ENCODE results near the gene KCNAB1. TPM values are rescaled to one million over a fixed set of nuclear protein-coding genes. Genes with fewer than 3 reads are reported as not detected.

Gene KCNAB1
- total and polyA plus RNA-seq, 10 of the 15 experiments (the other 5 are each of a cell fraction or from before 2014, with no cell fraction given) = 0.11 to 0.69 (median 0.43) TPM; not detected in 6

DNA sequence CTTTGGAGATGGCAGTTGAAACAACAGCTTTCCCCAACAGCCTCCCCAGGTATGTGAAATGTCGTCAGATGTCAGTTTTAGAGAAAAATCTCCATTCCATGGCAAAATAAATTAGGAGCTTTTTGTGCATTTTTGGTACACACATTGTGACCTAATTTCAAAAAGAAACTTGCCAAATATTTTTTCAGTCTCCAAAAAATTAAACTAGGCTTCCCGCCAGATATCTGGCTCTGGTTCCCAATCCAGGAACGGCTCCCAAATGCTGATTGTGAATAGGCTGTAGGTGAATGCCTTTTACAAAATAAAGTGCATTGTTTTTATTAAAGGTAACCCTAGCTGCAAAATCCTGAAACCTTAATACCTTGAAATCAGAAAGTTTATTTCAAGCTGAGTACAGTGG lies 10.9 kb downstream of the KCNAB1 start:
- Histone ChIP-seq H3K4me1 (ENCODE audit: control insufficient read depth, insufficient read depth, low read length) (no peaks in the 10 kb centered on the region), H3K36me3 (ENCODE audit: control insufficient read depth in 2 of 2, insufficient read depth in 2 of 2, low read length in 1 of 2) (no peaks in the 10 kb centered on the region), H4K20me1 (ENCODE audit: control insufficient read depth, insufficient read depth) (no peaks in the 10 kb centered on the region), H3K27ac (ENCODE audit: control insufficient read depth, insufficient read depth) (no peak overlapping the region), H3K4me2 (ENCODE audit: control insufficient read depth, insufficient read depth) (no peak overlapping the region), H3K4me3 (no peak overlapping the region), H3K79me2 (ENCODE audit: control insufficient read depth, insufficient read depth, low read length) (no peaks in the 10 kb centered on the region), H2AFZ (ENCODE audit: control insufficient read depth, low read depth, low read length) (no peak overlapping the region), H3K9me3 (replicated peaks; ENCODE audit: control insufficient read depth, insufficient read depth, low read length) (no peaks in the 10 kb centered on the region), H3K27me3 (replicated peaks in 1 of 2; ENCODE audit: control insufficient read depth in 2 of 2, insufficient read depth in 2 of 2, low read length in 1 of 2) (peaks cover 0 to 4% of the 10 kb centered on the region in 2 experiments; a peak in 2 of 4 replicates), H3K9ac (ENCODE audit: control insufficient read depth, insufficient read depth, low read length) (no peak overlapping the region)
- WGBS (ENCODE audit: insufficient coverage, insufficient replicate concordance, low lambda C conversion rate, missing lambda C conversion rate) = 45% methylated on average over 3 of the region's 3 CpGs
- SMC1A ChIA-PET (ENCODE audit: uncharacterized antibody, unreplicated experiment) = no interaction called here
- CTCF ChIA-PET = interaction anchor here (1.3 to 1.6 kb wide), 2 partner anchors 10 to 19 kb away, joined by 3 to 5 read pairs; no protein-coding TSS in a partner anchor
- intact Hi-C loops (cut with micrococcal nuclease; ENCODE audit: unreplicated experiment) (no loop called here), in situ Hi-C loops (cut with MboI) (no loop called here)
- ATAC-seq (no peak), DNase-seq (ENCODE audit: low read depth, low spot score) (no peak), FAIRE-seq (no peak)
- no TSS peak for BruUV-seq (replicated peaks)
- POLR2A ChIA-PET = no interaction called here
- RAD21 ChIA-PET (ENCODE audit: unreplicated experiment) = interaction anchor here (0.7 kb wide), 1 partner anchor 18 kb away, joined by 3 read pairs; no protein-coding TSS in a partner anchor
- TF ChIP-seq RB1 (IDR thresholded peaks at IDR 0.05; ENCODE audit: borderline replicate concordance) (no peak), RELA (IDR thresholded peaks at IDR 0.05; ENCODE audit: borderline replicate concordance, partially characterized antibody) (no peak), SMAD5 (IDR thresholded peaks at IDR 0.05; ENCODE audit: low read depth) (no peak), SKIL (IDR thresholded peaks at IDR 0.05; ENCODE audit: low read depth, poor library complexity, severe bottlenecking) (no peak), SMAD1 (IDR thresholded peaks at IDR 0.05; ENCODE audit: low read depth, partially characterized antibody) (no peak), PKNOX1 (IDR thresholded peaks at IDR 0.05) (no peak), RAD51 (IDR thresholded peaks at IDR 0.05) (no peak), ZNF592 (IDR thresholded peaks at IDR 0.05) (no peak), ATF3 (IDR thresholded peaks at IDR 0.05; ENCODE audit: borderline replicate concordance, extremely low read depth, low read depth, low read length) (no peak), ZSCAN29 (IDR thresholded peaks at IDR 0.05) (no peak), ZNF217 (IDR thresholded peaks at IDR 0.05) (no peak)
- TF ChIP-seq, protein P1, sequence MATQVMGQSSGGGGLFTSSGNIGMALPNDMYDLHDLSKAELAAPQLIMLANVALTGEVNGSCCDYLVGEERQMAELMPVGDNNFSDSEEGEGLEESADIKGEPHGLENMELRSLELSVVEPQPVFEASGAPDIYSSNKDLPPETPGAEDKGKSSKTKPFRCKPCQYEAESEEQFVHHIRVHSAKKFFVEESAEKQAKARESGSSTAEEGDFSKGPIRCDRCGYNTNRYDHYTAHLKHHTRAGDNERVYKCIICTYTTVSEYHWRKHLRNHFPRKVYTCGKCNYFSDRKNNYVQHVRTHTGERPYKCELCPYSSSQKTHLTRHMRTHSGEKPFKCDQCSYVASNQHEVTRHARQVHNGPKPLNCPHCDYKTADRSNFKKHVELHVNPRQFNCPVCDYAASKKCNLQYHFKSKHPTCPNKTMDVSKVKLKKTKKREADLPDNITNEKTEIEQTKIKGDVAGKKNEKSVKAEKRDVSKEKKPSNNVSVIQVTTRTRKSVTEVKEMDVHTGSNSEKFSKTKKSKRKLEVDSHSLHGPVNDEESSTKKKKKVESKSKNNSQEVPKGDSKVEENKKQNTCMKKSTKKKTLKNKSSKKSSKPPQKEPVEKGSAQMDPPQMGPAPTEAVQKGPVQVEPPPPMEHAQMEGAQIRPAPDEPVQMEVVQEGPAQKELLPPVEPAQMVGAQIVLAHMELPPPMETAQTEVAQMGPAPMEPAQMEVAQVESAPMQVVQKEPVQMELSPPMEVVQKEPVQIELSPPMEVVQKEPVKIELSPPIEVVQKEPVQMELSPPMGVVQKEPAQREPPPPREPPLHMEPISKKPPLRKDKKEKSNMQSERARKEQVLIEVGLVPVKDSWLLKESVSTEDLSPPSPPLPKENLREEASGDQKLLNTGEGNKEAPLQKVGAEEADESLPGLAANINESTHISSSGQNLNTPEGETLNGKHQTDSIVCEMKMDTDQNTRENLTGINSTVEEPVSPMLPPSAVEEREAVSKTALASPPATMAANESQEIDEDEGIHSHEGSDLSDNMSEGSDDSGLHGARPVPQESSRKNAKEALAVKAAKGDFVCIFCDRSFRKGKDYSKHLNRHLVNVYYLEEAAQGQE (IDR thresholded peaks at IDR 0.05; ENCODE audit: low read depth, low read length) = no peak
